Stimulated activated CD4-positive, alpha-beta T cell treated with anti-CD3 and anti-CD28 coated beads, TNF-alpha, amount 100 ng/mL, for 48 hours (primary cell): ENCODE measurements around the gene JSRP1.
"Not testable (repeated sequence)": the region's sequence is repeated elsewhere in the genome, so short reads cannot be mapped to it uniquely, and the experiment has no call there.

Source experiments
- DNase-seq, 3 donors: peaks; one replicate each; pipeline ENCODE4 v3.0.0-alpha.2; 2020; ENCODE audit warnings: low read depth in 3 of 3

The JSRP1 gene

DNA sequence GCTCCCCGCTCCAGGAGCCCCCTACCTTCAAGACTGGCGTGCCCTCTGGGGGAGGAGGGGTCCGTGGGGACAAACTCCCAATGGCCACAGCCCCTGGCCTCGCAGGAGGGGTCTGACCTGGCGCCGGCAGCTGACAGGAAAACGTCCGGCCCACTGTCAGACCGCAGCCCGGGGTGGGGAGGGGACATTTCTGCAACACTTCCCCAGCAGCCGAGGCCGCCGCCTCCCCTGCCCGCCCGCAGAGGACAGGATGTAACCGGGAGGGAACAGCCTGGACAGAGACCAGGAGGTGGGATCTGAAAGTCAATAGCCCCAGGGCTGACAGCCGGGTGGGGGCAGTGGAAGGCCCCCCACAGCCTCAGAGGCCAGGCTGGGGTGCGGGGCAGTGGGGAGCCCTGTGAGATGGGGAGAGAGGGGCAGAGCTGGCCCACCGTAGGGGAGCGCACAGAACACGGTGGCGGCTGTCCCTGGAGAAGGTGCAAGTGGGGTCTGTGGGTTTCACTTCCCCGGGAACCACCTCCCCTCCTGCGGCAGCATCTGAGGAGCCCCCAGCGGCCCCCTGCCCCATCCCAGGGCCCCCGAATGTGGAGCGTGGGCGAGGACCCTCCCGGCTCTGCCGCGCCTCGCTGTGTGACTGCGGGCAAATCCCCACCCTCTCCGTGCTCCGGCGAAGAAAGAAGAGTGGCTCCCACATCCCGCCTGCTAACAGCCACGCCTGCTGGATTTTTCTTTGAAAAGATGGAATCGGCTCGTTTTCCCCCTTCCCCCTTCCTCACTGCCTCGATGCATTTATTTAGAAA lies 26.0 kb upstream of the JSRP1 start, which contains the start of gene PEAK3:
PEAK3 (minus strand) TSS at position 114 of the 800 bp plus-strand sequence. CDS start 1,244 bp downstream, outside the sequence.
- DNase-seq: no peak

DNA sequence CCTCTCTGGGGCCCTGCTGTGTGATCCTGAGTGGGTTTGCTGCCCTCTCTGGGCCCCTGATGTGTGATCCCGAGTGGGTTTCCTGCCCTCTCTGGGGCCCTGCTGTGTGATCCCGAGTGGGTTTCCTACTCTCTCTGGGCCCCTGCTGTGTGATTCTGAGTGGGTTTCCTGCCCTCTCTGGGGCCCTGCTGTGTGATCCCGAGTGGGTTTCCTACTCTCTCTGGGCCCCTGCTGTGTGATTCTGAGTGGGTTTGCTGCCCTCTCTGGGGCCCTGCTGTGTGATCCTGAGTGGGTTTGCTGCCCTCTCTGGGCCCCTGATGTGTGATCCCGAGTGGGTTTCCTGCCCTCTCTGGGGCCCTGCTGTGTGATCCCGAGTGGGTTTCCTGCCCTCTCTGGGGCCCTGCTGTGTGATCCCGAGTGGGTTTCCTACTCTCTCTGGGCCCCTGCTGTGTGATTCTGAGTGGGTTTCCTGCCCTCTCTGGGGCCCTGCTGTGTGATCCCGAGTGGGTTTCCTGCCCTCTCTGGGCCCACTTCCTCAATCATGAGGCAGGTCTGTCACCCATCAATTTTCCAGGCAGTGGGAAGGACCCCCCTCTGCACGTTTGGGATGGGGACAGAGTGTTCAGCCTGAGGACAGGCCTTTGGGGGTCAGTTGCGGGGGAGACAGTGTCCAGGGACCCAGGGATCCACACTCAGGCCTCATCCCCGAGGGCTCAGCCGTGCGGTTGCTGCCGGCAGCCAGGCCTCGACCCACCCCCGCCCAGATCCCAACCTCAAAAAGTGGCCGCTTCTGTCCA lies 25.2 kb upstream of the JSRP1 start:
- DNase-seq: not testable (repeated sequence)

- DNase-seq: no peak
Observed at GRCh38 chr19:2280633-2281264, 24.5 kb upstream of the JSRP1 start.

DNA sequence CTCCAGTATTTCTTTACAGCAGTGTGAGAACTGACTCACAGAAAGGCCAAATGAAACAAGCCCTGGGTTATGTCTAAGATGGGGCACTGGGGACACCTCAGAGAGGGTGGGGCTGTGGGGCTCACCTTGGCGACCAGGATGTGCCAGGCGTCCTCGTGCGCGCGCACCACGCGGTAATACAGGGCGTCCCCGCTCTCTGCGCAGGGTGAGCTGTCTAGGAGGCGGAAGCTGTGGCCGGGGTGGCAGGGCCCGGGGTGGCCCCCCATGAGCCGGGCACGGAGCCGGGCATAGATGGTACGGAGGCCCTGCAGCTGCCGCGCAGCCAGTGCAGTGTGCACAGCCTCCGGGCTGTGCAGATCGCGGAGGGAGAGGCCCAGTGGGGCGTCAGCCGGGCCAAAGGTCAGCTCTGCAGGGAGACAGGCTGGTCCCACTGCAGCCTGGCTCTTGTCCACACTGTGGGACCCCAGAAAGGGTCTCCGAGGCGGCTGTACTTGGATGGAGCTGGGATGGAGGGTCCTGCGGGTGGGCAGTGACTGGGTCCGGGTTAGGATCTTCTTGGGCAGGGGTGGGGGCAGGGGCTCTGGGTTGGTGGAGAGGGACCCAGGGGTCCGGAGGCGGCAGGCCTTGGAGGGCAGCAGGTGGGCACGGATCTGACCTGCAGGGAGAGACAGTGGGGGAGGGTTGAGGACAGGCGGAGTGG lies 22.4 kb upstream of the JSRP1 start:
- no peak for DNase-seq

GRCh38 chr19:2277138-2277537 lies 20.9 kb upstream of the JSRP1 start:
- no peak for DNase-seq

GRCh38 chr19:2276429-2276986 lies 20.3 kb upstream of the JSRP1 start:
- no peak for DNase-seq

GRCh38 chr19:2275588-2276428 lies 19.6 kb upstream of the JSRP1 start:
- no peak for DNase-seq

DNA sequence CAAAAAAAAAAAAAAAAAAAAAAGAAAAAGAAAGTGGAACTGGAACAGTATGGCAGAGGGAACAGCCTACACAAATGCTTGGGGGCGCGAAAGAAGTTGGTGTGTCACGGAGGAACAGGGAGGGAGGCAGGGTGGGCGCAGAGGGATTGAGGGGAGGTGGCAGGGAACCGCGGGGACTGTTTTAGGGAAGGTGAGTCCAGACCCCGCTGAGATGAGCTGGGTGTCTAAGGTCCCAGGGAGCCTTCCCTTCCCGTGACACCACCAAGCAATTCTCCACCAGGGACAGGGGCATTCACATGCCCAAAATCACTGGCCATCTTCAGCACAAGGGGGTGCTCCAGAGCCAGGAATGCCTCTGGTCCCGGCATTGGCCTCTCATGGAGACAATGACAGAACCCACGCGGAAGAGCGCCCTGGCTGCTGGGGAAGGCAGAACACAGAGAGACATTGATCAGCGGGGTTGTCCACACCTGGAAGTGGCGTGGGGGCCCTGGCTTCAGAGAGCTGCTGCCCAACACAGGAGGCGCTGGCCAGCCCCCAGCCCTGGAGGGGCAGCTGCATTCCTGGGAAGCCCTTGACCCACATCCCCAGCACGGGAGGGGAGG lies 18.8 kb upstream of the JSRP1 start:
- no peak for DNase-seq

- no peak for DNase-seq
Observed at GRCh38 chr19:2274185-2274711, 18.0 kb upstream of the JSRP1 start.

- DNase-seq: peak; percentile 67 to 77 (median 70)
Observed at GRCh38 chr19:2273356-2274184, 17.4 kb upstream of the JSRP1 start.

DNA sequence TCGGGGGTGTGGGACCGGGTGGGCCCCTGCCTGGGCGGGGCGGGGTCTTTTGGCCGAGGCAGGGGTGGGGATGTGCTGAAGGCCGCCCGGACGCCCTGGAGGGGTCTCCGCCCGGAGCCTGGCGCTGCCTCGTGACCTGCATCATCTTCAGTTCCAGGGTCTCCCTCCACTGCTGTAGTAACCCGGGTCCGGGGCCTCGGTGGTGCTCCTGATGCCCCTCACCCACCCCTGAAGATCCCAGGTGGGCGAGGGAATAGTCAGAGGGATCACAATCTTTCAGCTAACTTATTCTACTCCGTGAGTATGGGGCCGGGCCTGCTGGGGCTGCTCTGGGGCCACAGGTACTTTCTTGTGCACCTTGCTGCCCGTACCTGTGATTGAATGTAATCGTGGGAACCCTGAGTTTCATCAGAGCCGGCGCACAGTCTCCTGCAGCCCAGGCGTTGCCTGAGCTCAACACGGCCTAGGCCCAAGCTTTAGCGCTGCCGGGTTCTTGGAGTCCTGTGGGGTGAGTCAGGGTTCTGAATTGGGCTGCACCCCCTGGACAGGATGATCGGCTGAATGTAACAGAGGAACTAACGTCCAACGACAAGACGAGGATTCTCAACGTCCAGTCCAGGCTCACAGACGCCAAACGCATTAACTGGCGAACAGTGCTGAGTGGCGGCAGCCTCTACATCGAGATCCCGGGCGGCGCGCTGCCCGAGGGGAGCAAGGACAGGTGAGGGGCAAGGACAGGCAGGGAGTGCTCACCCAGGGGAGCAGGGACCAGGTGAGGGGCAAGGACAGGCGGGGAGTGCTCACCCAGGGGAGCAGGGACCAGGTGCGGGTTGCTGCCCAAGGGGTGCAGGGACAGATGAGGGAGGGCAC lies 15.3 kb upstream of the JSRP1 start:
- no peak for DNase-seq

DNA sequence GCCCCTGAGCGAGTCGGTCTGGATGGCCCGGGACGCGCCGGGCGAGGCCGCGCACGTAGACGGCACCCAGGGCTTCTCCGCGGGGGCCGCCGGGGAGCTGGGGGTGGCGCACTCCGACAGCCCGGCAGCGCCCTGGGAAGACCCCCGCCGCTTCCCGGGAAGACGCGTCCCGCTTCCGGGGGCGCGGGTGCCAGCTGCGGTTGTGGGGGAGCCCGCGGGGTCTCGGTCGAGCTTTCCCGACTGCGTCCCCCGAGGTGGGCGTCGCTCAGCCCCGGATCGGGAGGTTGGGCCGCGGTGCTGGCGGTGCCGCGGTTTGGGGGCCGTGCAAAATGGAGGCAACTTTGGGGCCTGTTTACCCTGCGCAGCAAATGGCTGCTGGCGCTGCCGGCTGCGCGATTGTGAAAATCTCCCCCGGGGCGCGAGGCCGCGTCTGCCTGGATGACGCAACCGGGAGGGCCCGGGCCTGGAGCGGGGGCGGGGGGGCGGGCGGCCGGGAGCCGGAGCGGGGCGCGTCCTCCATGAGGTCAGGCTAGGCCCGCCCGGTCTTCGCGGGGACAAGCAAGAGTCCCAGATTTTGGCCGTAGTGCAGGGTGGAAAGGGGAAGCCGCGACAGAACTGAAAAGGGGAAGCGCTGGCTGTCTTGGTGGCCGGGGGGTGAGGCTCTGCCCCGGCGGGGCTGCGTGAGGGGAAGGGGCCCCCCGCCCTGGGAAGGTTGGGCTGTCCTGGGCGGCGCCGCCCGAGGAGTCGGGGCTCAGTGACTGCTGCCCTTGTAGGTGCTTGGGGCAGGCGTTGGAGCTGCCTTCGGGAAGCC lies 14.4 kb upstream of the JSRP1 start:
- DNase-seq: peak in 2 of 3 donors; percentile 55 to 71

GRCh38 chr19:2270157-2270422 lies 13.9 kb upstream of the JSRP1 start:
- no peak for DNase-seq

- DNase-seq: peak; percentile 96 to 98 (median 97)
Observed at GRCh38 chr19:2269244-2270156, 13.3 kb upstream of the JSRP1 start.

GRCh38 chr19:2268861-2269243 lies 12.6 kb upstream of the JSRP1 start:
- DNase-seq: no peak

- DNase-seq: no peak
Observed at GRCh38 chr19:2268480-2268830, 12.2 kb upstream of the JSRP1 start.
